GM19468 (cell line): ENCODE results near the gene JPH3.

Experiments used
- ATAC-seq: cut with Tn5 transposase; IDR thresholded peaks from one replicate; pipeline ENCODE4 v1.9.1; 2021; ENCODE audit warnings: mild to moderate bottlenecking, moderate library complexity, moderate number of reproducible peaks; ENCODE audit not compliant: unreplicated experiment; ENCODE audit errors: extremely low read depth

Gene JPH3

GRCh38 chr16:87647431-87648185 is 45.3 kb downstream of the JPH3 start:
- ATAC-seq: no peak

DNA sequence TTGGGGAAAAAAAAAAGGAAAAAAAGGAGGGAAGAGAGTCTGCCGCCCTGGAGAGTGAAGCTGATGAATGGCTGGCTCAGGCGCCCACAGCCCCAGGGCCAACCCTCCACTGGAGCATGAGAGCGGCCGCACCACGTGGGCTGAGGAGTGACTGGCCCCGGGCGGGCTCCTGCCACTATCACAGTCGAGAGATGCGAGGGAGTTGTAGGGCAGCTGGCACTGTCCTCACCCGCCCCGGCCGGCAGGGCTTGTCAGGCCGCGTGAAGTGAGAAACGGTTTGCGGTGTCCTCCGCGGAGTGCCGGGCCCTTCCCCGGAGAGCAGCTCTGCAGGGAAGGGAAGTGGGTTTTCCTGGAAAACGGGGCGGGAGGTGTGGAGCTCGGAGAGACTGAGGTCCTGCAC is 45.9 kb downstream of the JPH3 start:
- ATAC-seq: no peak

DNA sequence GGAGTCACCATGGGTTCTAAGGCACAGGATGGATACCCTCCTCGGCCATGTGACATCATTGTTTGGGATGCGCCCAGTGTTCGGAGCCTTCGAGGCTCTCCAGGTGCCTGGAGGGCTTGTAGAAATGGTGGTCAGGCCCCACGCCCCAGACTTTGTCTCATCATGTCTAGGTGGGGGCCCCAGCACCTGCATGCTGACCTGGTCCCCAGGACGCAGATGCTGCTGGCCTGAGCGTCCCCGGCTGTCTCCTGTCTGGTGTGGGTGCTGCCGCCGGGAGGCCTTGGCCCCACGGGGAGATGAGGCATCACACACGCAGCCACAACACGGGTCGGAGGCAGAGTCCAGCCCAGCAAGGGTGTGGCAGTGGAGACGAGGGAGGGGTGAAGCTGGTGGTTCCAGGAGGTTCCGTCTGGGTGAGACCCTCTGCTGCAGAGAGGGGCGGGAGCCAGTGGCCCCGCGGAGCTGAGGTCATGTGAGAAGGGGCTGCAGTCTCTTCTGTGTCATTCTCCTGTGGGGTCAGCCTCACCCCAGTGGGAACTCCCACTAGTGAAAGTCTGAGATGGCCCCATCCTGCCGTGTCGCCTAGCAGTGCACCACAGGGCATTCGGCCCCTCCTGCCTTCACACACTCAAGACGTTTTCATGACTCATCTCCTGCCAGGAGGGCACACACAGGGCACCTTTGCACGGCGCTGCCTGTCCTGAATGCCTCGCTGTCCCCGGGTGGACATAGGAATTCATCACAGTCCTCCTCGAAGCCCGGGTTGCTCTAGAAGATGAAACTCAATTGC is 46.6 kb downstream of the JPH3 start:
- ATAC-seq: no peak

DNA sequence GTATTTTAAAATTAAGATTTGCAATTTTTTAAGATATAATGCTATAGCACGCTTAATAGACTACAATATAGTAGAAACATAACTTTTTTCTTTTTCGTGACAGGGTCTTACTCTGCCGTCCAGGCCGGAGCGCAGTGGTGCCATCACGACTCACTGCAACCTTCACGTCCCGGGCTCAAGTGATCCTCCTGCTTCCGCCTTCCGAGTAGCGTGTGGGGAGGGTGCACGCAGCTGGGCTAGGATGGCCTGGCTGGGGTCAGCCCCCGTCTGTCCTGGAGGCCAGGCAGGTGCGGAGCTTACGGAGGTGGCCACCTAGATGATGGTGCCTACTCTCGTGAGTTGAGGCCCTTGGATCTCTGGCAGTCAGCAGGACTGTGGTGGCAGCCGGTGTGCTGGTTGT is 50.1 kb downstream of the JPH3 start:
- no peak for ATAC-seq

DNA sequence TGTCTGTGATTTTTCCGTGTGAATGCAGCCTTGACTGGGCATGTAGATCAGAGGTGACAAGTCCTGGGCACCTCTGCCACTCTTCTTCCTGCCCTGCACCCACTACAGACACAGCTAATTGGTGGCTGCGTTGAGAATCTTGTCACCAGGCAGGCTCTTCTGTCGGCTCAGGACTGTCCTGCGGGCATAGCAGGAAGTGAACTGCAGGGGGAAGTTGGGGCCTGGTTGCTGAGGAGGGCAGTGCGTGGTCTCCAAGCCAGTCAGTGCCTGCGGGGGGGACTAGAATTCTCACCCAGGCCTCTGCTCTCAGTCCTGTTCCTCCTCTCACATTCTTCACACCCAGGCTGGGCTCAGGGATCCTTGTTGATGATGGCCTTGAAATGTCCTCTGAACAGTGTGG is 50.5 kb downstream of the JPH3 start:
- no peak for ATAC-seq

GRCh38 chr16:87653234-87653633 is 50.9 kb downstream of the JPH3 start:
- ATAC-seq: no peak

DNA sequence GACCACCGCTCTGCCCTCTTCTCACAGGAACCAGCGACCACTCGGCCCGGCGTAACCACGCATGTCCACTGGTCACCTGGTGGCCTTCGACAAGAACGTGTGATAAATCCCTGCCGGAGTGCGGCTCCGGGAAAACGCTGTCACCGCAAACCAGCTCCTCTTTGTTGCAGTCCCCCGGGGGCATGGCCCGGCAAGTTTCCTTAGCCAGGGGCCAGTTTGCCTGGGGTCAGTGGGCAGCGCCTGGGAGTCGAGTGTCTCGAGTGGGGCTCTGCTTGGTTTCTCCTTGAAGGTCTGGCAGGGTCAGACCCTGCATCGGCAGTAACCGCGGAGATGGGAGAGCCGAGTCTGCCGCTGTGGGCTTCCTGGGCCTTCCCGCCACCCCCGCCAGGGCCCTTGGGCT is 52.5 kb downstream of the JPH3 start:
- ATAC-seq: no peak

GRCh38 chr16:87656328-87656727 is 54.0 kb downstream of the JPH3 start:
- no peak for ATAC-seq

DNA sequence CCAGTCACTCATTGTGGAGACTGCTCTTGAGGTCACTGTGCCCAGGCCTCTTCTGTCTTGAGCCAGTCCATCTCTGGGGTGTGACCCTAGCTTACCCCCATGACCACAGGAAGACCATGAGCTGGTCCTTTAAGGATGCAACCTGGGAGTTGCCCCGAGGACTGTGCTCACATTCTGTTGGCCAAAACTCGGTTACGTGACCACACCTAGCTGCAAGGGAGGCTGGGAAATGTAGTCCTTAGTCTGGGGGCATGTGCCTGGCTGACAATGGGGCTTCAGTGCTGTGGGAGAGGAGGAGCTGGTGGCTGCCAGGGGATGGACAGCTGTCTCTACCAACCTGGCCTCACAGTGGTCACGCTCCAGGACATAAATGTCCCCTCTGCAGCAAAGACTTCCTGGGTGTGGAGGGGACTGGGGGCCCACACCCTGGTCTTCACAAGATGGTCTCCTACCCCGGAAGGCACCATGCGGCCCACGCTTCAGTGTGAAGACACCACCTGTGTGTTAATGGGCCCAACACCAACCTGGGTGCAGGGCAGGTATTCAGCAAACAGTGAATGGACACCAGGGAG is 55.4 kb downstream of the JPH3 start:
- no peak for ATAC-seq

DNA sequence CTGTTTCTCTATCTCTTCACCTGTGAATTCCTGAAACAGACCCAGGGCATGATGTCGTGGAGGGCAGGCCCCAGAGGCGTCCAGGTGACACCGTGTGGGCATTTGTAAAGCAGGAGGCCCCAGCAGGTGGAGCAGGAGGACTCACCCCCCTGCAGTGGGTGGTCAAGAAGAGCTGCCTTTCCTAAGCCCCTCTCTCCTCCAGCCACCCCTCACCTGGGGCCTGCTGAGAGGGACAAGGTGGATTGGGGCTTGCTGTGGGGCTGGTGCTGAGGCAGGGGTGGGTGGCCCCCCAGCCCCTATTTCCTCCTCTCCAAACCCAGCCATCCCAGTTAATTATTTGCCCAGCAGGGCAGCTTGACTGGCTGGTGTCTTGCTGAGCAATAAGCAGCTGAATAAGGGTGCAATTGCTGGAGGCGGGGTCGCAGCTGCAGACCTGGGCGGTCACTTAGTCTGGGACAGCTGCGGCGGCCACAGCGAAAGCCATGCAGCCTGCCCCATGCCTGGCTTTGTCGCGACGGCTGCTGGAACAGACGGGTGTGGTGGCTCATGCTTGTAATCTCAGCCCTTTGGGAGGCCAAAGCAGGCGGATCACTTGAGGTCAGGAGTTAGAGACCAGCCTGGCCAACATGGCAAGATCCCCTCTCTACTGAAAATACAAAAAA is 56.4 kb downstream of the JPH3 start:
- no peak for ATAC-seq

GRCh38 chr16:87661561-87661960 is 59.3 kb downstream of the JPH3 start:
- no peak for ATAC-seq

DNA sequence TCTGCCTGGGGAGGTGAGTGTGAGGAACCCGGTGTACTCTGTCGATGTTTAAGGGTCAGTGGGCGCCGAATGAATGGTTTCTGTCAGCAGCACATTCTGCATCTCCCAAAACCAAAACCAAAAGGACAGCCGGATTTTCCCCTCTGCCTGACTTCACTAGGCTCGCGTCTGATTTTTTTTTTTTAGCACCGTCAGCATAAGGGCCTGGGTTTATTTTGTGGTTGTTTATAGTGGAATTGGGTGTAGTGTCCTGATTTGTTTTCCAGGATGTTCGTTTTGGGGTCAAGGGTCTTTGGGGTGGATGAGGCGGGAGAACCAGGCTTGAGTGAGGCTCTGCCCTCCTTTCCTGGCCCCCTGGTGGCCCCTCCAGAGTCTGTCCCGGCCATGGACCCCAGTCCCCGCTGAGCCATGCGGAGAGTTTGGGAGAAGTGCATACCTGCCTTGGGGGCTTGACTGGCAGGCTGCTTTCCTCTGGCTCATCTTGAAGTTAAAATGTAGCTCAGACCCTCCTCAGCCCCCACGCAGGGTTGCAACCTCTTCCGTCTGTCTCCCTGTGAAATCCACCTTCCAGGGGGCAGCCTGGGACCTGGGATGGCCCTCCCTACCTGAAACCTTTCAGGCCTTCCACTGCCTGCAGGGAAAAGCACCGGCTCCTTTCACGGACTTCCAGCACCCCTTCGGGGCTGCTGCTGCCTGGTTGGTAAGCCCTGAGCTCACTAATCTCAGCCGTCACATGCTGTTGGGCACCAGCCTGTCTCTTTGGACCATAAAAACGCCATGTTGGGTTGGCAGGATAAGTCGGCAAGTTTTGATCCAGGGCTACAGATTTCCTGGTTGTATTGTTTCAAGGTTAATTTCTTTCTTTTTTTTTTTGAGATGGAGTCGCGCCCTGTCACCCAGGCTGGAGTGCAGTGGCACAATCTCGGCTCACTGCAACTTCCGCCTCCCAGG is 60.2 kb downstream of the JPH3 start:
- ATAC-seq: no peak

GRCh38 chr16:87664792-87665191 is 62.5 kb downstream of the JPH3 start:
- no peak for ATAC-seq

DNA sequence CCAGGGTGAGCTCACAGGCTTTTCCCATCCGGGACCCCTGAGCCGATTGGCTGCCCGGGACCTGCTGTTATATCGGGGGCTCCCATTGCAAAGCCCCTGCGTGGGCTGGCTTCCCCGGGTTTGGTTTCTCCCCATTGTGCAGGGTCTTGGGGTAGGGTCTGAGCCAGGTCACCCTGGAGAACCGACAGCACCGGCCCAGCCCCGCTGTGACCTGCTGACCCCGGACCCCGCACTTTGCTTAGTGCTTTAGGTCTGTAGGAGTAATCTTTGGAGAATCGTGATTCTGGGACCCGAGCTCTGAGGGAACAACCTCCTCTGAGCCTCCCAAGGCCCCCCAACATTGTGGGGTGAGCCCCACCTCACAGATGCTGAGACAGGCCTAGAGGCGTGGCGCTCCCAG is 62.9 kb downstream of the JPH3 start:
- ATAC-seq: no peak

DNA sequence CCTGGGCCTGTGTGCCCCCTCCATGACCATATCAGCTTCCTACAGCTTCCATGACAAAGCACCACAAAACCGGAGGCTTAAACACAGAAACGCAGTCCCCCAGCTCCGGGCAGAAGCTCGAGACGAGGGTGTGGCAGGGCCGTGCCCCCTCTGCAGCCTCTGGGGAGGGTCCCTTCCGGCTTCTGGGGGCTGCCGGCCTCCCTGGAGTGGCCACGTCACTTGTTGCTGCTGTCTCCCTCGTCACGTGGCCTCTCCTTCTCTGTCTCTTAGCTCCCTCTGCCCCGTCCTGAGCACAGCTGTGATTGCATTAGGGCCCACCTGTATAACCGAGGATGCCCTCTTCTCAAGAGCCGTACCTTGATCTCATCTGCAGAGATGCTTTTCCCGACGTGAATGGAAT is 64.6 kb downstream of the JPH3 start:
- no peak for ATAC-seq

- ATAC-seq: no peak
Observed at GRCh38 chr16:87667443-87667842, 65.1 kb downstream of the JPH3 start.

GRCh38 chr16:87667946-87668345 is 65.6 kb downstream of the JPH3 start:
- no peak for ATAC-seq

- no peak for ATAC-seq
Observed at GRCh38 chr16:87669672-87670071, 67.4 kb downstream of the JPH3 start.

DNA sequence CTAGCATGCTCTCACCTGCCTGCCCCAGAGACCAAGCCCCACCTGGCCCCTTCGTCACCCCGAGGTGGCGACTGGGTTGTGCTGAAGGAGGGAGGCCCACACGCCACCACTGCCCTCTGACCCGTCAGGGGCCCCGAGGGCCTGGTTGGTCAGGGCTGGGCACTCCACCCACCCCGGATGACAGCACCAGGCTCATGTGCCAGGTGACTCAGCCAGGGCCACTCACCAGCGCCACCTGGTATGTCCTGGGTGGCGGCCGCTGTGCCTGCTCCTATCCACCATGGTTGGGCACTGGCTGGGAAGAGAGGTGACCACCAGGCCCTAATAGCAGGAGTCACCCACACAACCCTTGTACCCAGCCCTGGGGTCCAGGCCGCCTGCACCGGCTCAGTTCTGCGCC is 68.9 kb downstream of the JPH3 start:
- ATAC-seq: no peak
